Stromal cell of bone marrow (primary cell): ENCODE measurements around the gene ERLEC1.
"Not testable (repeated sequence)": the region's sequence is repeated elsewhere in the genome, so short reads cannot be mapped to it uniquely, and the experiment has no call there.

ENCODE experiments used
- DNase-seq: peaks from one replicate; pipeline ENCODE4 v3.0.0-alpha.2; 2012; ENCODE audit warnings: low read depth

The ERLEC1 gene

GRCh38 chr2:53829980-53830290 is 43.1 kb downstream of the ERLEC1 start:
- DNase-seq = not testable (repeated sequence)

- DNase-seq = no peak
Measured at GRCh38 chr2:53840580-53840979, 53.7 kb downstream of the ERLEC1 start.

DNA sequence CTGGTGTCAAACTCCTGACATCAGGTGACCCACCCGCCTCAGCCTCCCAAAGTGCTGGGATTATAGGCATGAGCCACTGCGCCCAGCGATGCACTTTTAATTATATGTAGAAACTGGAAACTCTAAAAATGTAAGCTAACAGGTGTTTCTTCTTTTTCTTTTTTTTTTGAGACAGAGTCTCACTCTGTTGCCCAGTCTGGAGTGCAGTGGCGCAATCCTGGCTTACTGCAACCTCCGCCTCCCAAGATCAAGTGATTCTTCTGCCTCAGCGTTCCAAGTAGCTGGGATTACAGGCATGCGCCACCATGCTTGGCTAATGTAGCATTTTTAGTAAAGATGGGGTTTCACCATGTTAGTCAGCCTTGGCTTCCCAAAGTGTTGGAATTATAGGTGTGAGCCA is 54.8 kb downstream of the ERLEC1 start:
- not testable (repeated sequence) for DNase-seq

DNA sequence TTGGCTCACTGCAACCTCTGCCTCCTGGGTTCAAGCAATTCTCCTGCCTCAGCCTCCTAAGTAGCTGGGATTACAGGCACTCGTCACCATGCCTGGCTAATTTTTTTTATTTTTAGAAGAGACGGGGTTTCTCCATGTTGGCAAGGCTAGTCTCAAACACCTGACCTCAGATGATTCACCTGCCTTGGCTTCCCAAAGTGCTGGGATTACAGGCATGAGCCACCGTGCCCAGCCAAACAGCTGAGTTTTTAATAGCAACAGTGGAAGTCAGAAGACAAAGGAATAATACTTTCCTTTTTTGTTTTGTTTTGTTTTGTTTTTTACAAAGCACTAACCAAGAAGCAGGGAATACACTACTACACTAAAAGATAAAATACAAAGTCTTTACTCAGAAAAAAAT is 56.0 kb downstream of the ERLEC1 start:
- no peak for DNase-seq

DNA sequence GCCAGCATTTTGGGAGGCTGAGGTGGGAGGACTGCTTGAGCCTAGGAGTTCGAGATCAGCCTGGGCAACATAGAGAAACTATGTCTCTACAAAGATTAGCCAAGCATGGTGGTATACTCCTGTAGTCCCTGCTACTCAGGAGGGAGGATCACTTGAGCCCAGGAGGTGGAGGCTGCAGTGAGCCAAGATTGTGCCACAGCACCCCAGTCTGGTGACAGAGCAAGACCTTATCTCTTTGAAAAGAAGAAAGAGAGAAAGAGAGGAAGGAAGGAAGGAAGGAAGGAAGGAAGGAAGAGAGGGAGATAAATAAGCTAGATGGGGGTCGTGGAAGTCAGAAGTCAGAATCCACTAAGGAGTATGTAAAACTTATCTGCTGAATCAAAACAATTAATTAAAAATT is 56.8 kb downstream of the ERLEC1 start:
- DNase-seq = no peak

GRCh38 chr2:53848062-53848461 is 61.2 kb downstream of the ERLEC1 start:
- no peak for DNase-seq

GRCh38 chr2:53851052-53851757 is 64.4 kb downstream of the ERLEC1 start:
- DNase-seq = not testable (repeated sequence)

DNA sequence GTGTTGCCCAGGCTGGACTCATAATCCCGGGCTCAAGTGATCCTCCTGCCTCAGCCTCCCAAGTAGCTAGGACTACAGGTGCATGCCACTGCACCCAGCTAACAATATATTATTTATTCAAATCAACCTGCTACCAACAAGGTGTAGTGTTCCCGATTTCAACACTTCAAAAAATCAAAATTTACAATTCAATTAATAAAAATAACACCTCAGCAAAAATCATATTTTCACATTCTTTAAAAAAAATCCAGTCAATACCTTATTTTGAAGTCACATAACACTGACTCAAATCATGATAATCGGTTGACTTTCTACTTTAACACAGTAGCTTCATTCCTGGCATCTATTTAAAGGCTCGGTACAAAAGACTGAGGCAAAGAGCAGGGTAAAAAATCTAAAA is 65.7 kb downstream of the ERLEC1 start:
- no peak for DNase-seq

DNA sequence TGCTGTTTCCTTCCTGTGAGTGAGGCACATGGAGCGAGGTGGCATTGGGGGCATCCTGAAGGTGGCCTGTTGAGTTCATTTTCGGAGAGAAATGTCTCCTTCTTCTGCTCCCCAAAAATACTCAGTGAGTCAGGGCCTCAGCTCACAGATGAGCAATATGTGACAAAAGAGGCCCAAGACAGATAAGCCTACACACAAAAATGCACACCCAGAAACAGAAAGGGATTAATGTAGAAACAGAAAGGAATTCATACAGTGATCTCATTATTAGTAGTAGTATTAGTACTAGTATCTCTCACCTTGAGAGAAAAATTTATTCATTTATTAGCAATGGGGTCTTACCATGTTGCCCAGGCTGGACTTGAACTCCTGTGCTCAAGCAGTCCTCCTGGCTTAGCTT is 67.8 kb downstream of the ERLEC1 start:
- DNase-seq = no peak

DNA sequence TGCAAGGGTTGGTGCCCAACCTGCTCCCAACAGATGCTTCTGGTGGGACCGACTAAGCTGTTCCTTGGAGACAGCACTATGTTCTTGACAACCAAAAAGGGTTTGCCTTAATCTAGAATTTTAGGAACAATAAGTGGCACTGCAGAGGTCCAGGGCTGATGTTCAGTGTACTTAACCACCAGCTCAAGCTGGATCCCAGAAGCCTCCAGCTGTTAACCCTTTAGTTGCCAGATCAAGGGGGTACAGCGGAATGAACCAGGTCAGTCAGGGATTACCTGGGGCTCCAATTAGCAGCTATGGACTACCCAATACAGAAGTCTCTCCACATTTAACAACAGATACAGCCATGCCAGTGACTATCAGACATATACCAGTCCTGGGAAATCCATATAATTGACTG is 69.4 kb downstream of the ERLEC1 start:
- DNase-seq = no peak

DNA sequence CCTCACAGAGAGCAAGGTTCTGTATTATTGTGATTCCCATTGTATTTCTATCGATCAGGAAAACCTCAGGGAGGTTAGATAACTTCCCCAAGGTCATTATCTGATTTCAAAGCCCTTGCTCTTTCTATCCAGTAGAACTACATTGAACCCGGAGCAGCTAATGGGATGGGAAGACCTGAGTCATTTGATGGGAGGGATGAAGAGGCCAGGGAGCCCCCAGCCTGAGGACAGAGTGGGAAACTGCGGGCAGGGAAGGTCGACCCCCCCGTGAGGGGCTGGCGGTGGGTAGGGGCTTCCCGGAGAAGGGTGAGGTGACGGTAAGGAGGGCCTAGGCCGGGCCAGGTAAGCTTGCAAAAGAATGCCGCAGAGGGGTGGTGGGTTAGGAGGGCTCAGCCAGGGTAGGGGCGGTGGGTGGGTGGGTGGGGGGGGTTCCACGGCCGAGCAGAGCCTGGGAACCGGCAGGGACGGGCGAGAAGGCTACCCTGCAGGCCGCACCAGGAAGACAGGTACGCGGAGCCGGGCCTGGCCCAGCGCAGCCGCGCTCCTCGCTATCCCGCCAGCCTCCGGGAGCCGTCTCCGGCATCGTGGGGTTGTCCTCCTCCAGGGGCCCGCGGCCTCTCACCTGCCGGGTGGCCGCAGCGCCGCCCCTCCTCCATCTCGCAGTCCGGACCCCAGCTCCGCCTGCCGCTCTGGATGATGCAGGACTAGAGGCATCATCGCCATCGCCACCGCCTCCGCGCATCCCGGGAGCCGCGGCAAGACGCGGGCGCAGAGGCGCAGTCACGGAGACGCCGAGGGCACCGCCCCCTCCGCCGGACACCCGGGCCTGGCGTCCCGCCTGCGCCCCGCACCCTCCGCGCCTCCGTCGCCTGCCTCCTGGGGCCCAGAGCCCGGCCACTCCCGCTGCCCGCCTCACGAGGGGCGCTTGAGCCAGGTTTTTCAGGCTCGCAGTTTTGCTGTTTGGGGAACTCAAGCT is 72.7 kb downstream of the ERLEC1 start, which contains the start of gene GPR75:
GPR75 (minus strand) TSS at position 762 of the 976 bp plus-strand sequence. CDS start 5,211 bp downstream, outside the sequence.
- peak; percentile 6 for DNase-seq

DNA sequence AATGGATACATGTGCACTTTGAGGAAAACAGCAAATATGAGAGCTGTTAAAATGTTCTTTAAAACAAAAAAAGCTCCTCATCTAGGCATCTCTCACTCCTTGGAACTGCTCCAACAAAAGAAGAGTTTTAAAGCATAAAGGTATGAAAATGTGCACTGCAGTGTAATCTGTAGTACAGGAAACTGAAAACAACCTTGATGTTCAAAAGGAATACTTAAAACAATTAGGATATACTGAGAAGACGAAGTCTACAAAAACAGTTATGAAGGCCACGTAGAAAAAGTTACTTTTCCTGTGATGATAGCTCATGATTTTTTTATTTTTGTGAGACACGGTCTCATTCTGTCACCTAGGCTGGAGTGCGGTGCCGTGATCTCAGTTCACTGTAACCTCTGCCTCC is 75.0 kb downstream of the ERLEC1 start:
- DNase-seq = no peak

DNA sequence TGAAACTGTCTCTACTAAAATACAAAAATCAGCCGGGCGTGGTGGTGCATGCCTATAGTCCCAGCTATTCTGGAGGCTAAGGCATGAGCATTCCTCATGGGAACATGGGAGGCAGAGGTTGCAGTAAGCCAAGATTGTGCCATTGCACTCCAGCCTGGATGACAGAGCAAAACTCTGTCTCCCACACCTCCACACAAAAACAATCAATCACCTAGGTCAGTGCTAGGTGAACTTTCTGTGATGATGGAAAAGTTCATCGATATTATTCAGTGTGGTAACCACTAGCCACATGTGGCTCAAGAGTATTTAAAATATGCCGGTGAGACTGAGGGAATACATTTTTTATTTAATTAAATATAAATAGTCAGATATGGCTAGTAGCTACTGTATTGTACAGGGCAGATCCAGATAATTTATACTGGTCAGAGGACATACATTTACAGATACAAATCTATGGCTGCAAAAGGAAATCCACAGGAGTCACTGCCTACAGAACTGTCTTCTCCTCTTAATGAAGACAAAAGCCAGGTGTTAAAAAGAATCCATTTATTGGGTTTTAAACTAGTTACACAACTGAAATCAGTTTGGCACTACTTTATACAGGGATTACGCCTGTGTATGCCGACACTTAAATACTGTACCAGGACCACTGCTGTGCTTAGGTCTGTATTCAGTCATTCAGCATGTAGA is 76.8 kb downstream of the ERLEC1 start:
- DNase-seq = no peak

DNA sequence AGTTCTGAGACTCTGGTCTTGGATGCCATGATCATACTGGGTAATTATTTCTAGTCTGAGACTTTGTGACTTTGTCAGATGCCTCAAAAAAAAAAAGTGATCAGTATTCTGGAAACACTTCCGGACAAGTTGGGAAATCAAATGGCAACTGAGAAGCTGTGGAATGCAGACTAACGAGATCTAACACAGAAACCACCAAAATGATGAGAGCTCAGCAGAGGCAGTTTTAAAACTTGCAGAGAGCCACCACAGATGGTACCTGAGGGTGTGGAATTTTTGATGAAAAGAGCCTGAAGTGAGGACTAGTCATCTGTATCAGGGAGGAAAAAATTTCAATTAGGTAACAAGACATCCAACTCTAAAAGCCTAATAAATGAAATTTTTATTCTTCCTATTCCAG is 78.4 kb downstream of the ERLEC1 start:
- no peak for DNase-seq

- no peak for DNase-seq
Measured at GRCh38 chr2:53865962-53866361, 79.1 kb downstream of the ERLEC1 start.

DNA sequence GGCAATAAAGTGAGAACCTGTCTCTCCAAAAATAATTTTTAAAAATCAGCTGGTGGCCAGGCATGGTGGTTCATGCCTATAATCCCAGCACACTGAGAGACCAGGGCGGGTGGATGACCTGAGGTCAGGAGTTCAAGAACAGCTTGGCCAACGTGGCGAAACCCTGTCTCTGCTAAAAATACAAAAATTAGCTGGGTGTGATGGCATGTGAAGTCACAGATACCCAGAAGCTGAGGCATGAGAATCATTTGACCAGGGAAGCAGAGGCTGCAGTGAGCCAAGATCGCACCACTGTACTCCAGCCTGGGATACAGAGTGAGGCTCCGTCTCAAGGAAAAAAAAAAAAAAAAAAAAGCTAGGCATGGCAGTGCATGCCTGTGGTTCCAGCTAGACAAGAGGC is 80.3 kb downstream of the ERLEC1 start:
- no peak for DNase-seq

DNA sequence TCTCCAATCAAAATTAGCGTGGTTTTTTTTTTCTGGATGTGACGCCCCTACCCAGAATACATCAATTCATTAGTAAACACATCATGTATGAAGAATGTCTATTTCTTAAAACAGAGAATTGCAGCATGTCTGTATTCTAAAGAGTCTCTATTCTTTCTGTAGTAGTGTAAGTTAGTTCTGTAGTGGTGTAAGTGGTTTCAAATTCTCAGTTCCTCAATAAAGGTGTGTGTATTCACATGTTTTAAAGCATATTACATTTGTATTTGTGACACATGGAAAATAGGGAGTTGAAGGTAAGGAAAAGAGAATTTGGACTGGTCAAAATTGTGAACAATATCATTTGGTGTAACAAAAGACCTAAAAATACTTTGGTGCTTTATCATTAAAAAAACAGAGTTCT is 80.9 kb downstream of the ERLEC1 start:
- no peak for DNase-seq
